Activated CD8-positive, alpha-beta T cell treated with anti-CD3 and anti-CD28 coated beads for 36 hours (primary cell): ENCODE results near the gene SRRM1. TPM values are rescaled to one million over a fixed set of nuclear protein-coding genes. Genes with fewer than 3 reads are reported as not detected.

ENCODE experiments used
- ATAC-seq: fragments of 200-7000 bp; cut with Tn5 transposase; one replicate; pipeline ENCODE4 v1.10.0; 2021; ENCODE audit warnings: mild to moderate bottlenecking, moderate library complexity
- CTCF ChIA-PET: fragments of 350-600 bp; sonication (Branson Sonifier 250); formaldehyde crosslinking; loops from one replicate; lab custom pipeline; 2021; ENCODE audit warnings: antibody characterized with exemption; lab: Charles Lee
- POLR2A ChIA-PET: fragments of 350-600 bp; sonication (Branson Sonifier 250); formaldehyde crosslinking; loops from one replicate; lab custom pipeline; 2021; ENCODE audit warnings: antibody characterized with exemption; lab: Charles Lee
- DNase-seq: peaks from one replicate; pipeline ENCODE4 v3.0.0-alpha.2; 2020
- H3K27ac Mint-ChIP-seq: one replicate; pipeline ENCODE4 v1.8.0; 2021; ENCODE audit warnings: mild to moderate bottlenecking, mixed read lengths
- H3K27me3 Mint-ChIP-seq: one replicate; pipeline ENCODE4 v1.8.0; 2021; ENCODE audit warnings: mixed read lengths
- H3K36me3 Mint-ChIP-seq: one replicate; pipeline ENCODE4 v1.8.0; 2021; ENCODE audit warnings: low read depth, mixed read lengths
- H3K4me1 Mint-ChIP-seq: one replicate; pipeline ENCODE4 v1.8.0; 2021; ENCODE audit warnings: low read depth, mixed read lengths
- H3K4me3 Mint-ChIP-seq: one replicate; pipeline ENCODE4 v1.8.0; 2021; ENCODE audit warnings: mild to moderate bottlenecking, moderate library complexity, mixed read lengths
- H3K9me3 Mint-ChIP-seq: one replicate; pipeline ENCODE4 v1.8.0; 2021; ENCODE audit warnings: mixed read lengths
- CTCF ChIP-seq: fragments of 200-600 bp; IDR thresholded peaks from one replicate; pipeline ENCODE4 v1.8.0; 2022; ENCODE audit warnings: antibody characterized with exemption, mild to moderate bottlenecking
- intact Hi-C: fragments of 100-400 bp; cut with micrococcal nuclease; formaldehyde crosslinking; loops from one replicate; pipeline ENCODE4 v1.10.0; 2022
- total RNA-seq, 2 experiments: library from RNA; stranded (reverse); gene quantifications; one replicate each; pipeline ENCODE4 v1.2.3, GENCODE V29; 2021

Gene SRRM1
- total RNA-seq, 2 experiments from 2014 or later = 256 to 263 TPM

- no peaks in the 10 kb centered on the region for H3K27me3 Mint-ChIP-seq
- DNase-seq (no peak), ATAC-seq (no peak)
- H3K27ac Mint-ChIP-seq = no peak overlapping the region
- CTCF ChIA-PET = interaction anchor here (1.1 kb wide), 2 partner anchors 20 to 123 kb away, joined by 3 read pairs; no protein-coding TSS in a partner anchor
- H3K9me3 Mint-ChIP-seq = no peaks in the 10 kb centered on the region
- H3K4me3 Mint-ChIP-seq = no peak overlapping the region
- peaks cover 6% of the 10 kb centered on the region for H3K4me1 Mint-ChIP-seq
- POLR2A ChIA-PET = no interaction called here
- intact Hi-C loops = no loop called here
- TF ChIP-seq CTCF = no peak
- H3K36me3 Mint-ChIP-seq = no peaks in the 10 kb centered on the region
These were observed 64.6 kb downstream of the SRRM1 start for GRCh38 chr1:24707687-24708086.

- no peak for DNase-seq
- no peaks in the 10 kb centered on the region for H3K36me3 Mint-ChIP-seq
- CTCF ChIA-PET = interaction anchor here (1.3 kb wide), 1 partner anchor 20 kb away, joined by 6 read pairs; no protein-coding TSS in a partner anchor
- intact Hi-C loops = no loop called here
- H3K4me1 Mint-ChIP-seq = peaks cover 6% of the 10 kb centered on the region
- POLR2A ChIA-PET = no interaction called here
- H3K27ac Mint-ChIP-seq = no peak overlapping the region
- ATAC-seq = no peak
- TF ChIP-seq CTCF = no peak
- no peaks in the 10 kb centered on the region for H3K27me3 Mint-ChIP-seq
- H3K9me3 Mint-ChIP-seq = no peaks in the 10 kb centered on the region
- H3K4me3 Mint-ChIP-seq = no peak overlapping the region
These were observed 65.8 kb downstream of the SRRM1 start for GRCh38 chr1:24708938-24709337.

- CTCF ChIA-PET = interaction anchor here (1.3 kb wide), 1 partner anchor 21 kb away, joined by 6 read pairs; no protein-coding TSS in a partner anchor
- no peak overlapping the region for H3K4me3 Mint-ChIP-seq
- no peak for ATAC-seq
- peak; percentile 17 for DNase-seq
- no peaks in the 10 kb centered on the region for H3K27me3 Mint-ChIP-seq
- H3K4me1 Mint-ChIP-seq = peaks cover 8% of the 10 kb centered on the region
- TF ChIP-seq CTCF = no peak
- no peak overlapping the region for H3K27ac Mint-ChIP-seq
- POLR2A ChIA-PET = no interaction called here
- H3K36me3 Mint-ChIP-seq = no peaks in the 10 kb centered on the region
- H3K9me3 Mint-ChIP-seq = no peaks in the 10 kb centered on the region
- intact Hi-C loops = no loop called here
These were observed 66.8 kb downstream of the SRRM1 start for GRCh38 chr1:24709791-24710441.

GRCh38 chr1:24711329-24711728 lies 68.2 kb downstream of the SRRM1 start:
- TF ChIP-seq CTCF = no peak
- no peak overlapping the region for H3K27ac Mint-ChIP-seq
- DNase-seq (no peak), ATAC-seq (no peak)
- no peaks in the 10 kb centered on the region for H3K9me3 Mint-ChIP-seq
- peaks cover 14% of the 10 kb centered on the region for H3K4me1 Mint-ChIP-seq
- H3K27me3 Mint-ChIP-seq = no peaks in the 10 kb centered on the region
- ChIA-PET POLR2A (no interaction called here), CTCF (no interaction called here)
- H3K4me3 Mint-ChIP-seq = no peak overlapping the region
- no peaks in the 10 kb centered on the region for H3K36me3 Mint-ChIP-seq
- intact Hi-C loops = no loop called here

- H3K9me3 Mint-ChIP-seq = no peaks in the 10 kb centered on the region
- CTCF ChIA-PET = interaction anchor here (1.2 kb wide), 1 partner anchor 19 kb away, joined by 3 read pairs; no protein-coding TSS in a partner anchor
- intact Hi-C loops = no loop called here
- no peaks in the 10 kb centered on the region for H3K27me3 Mint-ChIP-seq
- POLR2A ChIA-PET = interaction anchor here (0.6 kb wide), 1 partner anchor 702 kb away, joined by 3 read pairs; no protein-coding TSS in a partner anchor
- H3K36me3 Mint-ChIP-seq = no peaks in the 10 kb centered on the region
- no peak overlapping the region for H3K27ac Mint-ChIP-seq
- no peak for ATAC-seq
- H3K4me1 Mint-ChIP-seq = peaks cover 14% of the 10 kb centered on the region
- H3K4me3 Mint-ChIP-seq = no peak overlapping the region
- no peak for TF ChIP-seq CTCF
- no peak for DNase-seq
These were observed 70.1 kb downstream of the SRRM1 start for GRCh38 chr1:24713176-24713575.
